ENCODE results near the gene VSIG10.
"Not testable (repeated sequence)": the region's sequence is repeated elsewhere in the genome, so short reads cannot be mapped to it uniquely, and the experiment has no call there.

The VSIG10 gene, protein sequence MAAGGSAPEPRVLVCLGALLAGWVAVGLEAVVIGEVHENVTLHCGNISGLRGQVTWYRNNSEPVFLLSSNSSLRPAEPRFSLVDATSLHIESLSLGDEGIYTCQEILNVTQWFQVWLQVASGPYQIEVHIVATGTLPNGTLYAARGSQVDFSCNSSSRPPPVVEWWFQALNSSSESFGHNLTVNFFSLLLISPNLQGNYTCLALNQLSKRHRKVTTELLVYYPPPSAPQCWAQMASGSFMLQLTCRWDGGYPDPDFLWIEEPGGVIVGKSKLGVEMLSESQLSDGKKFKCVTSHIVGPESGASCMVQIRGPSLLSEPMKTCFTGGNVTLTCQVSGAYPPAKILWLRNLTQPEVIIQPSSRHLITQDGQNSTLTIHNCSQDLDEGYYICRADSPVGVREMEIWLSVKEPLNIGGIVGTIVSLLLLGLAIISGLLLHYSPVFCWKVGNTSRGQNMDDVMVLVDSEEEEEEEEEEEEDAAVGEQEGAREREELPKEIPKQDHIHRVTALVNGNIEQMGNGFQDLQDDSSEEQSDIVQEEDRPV

GRCh38 chr12:118103601-118104382, at the start of gene VSIG10:
Gene VSIG10 (minus strand): TSS chr12:118104011. CDS start chr12:118103671, 340 bp downstream.
- peak; percentile 50 for DNase-seq

DNA sequence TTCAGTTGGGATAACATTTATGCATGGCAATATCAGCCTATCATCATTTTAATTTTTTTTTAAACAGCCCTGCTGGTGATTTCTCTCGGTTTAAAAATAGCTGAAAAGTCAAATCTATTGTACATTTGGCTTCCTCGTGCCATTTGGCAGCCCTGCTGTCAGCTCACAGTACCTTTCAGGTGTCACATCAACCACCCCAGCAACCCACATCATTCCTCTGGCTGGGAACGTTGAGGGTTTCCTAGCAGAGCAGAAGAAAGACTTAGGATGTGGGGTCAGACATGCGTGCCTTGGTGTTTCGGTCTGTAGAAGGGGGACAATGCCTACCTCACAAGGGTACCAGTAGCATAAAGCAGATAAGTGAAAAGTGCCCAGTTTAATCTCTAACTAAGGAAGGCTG, 47.9 kb upstream of the VSIG10 start:
- DNase-seq: no peak

DNA sequence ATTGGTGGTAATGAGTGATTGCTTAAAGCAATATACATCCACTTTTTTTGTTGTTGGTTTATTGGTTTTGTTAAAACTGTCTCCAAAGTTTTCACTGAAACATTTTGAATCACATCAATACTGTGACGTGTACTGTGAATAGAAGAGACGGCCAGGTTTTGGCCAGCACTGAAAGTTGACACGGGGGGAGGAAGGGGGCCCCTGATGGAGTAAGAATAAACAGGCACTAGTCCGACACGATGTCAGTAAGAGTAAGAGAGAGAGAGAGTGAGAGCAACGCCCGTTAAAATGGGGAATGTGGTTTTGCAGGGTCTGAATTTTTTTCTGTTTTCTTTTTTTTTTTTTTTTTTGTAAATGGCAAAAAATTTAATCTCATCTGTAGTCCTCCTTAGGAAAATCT, 46.8 kb upstream of the VSIG10 start:
- no peak for DNase-seq

DNA sequence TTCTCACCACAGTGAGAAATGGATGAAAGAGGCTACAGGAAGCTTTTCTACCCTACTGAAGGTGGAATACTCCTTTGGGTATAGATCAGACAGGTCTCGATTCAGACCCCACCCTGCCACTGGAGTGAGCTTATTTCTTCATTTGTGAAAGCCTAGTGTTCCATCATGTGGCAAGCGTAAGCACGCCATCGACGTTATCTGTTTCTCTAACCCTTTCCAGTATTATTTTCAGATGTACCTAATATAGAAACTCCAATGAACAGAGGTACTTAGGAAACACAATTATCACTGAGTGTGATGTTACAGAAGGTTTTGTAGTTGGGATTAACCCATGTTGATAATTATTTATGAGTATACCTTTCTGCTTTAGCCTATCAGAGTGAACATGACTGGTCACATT, 44.5 kb upstream of the VSIG10 start:
- DNase-seq: no peak

GRCh38 chr12:118145798-118146156, 42.0 kb upstream of the VSIG10 start:
- DNase-seq: no peak

- no peak for DNase-seq
These were observed 41.4 kb upstream of the VSIG10 start for GRCh38 chr12:118145113-118145797.

DNA sequence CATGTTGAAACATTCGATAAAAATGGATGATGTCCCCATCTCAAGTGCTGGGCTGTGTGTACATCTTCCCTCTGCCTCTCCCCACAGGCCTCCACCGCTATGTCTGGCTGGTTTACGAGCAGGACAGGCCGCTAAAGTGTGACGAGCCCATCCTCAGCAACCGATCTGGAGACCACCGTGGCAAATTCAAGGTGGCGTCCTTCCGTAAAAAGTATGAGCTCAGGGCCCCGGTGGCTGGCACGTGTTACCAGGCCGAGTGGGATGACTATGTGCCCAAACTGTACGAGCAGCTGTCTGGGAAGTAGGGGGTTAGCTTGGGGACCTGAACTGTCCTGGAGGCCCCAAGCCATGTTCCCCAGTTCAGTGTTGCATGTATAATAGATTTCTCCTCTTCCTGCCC, 40.7 kb upstream of the VSIG10 start:
- no peak for DNase-seq

DNA sequence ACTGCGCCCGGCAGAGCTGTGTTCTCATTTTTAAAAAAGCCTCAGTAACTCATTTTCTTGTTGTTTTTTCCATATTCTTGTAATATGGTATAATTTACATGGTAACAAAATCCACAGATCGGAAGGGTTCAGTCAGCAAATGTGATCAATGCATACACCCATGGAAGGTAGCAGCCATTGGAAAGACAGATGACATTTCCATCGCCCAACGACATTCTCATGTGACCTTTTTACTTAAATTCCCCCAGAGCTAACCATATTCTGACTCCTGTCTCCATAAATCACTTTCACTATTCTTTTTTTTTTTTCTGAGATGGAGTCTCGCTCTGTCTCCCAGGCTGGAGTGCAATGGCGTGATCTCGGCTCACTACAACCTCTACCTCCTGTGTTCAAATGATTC, 37.0 kb upstream of the VSIG10 start:
- DNase-seq: no peak

- DNase-seq: no peak
These were observed 33.4 kb upstream of the VSIG10 start for GRCh38 chr12:118137148-118137678.

- DNase-seq: no peak
These were observed 32.8 kb upstream of the VSIG10 start for GRCh38 chr12:118136559-118137003.

DNA sequence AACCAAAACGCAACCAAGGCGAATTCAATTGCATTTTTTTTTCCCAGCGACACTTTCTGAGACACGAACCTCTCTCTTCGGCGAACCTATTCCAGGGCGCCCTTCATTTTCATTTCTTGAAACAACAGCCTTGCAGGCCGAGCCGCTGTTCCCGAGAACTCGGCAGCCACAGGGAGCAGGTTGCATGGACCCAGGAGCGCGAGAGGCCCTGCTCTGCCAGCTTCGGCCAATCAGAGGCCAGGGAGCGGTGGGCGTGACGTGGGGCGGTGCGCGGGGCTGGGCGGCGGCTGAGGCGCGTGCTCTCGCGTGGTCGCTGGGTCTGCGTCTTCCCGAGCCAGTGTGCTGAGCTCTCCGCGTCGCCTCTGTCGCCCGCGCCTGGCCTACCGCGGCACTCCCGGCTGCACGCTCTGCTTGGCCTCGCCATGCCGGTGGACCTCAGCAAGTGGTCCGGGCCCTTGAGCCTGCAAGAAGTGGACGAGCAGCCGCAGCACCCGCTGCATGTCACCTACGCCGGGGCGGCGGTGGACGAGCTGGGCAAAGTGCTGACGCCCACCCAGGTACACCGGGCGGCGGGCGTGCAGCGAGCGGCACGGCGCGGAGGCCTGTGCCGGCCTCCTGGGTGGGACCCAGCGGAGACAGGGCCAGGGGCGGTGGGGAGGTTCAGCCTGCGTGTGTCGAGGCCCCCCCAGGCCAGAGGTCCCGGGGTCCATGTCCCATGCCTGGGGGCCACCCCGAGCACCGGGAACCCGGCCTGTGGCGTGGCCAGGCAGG, 32.2 kb upstream of the VSIG10 start, which contains the start of gene PEBP1:
Gene PEBP1 (plus strand): TSS at position 337 of the 771 bp plus-strand sequence. CDS start 86 bp downstream, at position 423.
- DNase-seq: peak; percentile 92

- DNase-seq: not testable (repeated sequence)
These were observed 25.6 kb upstream of the VSIG10 start for GRCh38 chr12:118129436-118129835.

GRCh38 chr12:118127867-118128266, 24.1 kb upstream of the VSIG10 start:
- no peak for DNase-seq

DNA sequence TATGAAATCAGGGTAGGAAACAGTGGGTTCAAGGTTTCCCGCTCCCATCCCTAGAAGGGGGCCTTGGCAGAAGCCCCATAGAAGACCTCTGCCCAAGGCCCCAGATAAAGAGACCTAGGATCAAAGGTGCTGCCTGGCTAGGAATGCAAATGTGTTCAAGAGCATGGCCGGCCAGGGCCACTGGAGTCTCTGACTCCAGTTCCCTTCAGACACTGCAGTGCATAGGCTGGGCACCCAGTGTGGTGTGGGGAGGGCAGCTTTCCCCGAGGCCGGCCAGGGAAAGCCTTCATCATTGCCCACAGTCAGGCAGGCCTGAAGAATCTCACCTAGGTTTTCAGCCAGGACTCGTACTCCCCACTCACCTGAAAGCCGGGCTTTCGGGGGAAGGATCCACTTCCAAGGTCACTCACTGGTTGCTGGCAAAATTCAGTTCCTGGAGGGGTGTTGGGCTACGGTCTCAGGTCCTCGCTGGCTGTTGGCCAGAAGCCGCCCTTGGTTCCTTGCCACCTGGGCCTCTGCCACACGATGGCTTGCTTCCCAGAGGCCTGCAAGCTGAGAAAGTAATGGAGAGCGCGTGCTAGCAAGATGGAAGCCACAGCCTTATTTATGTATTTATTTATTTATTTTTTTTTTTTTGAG, 22.4 kb upstream of the VSIG10 start:
- no peak for DNase-seq

DNA sequence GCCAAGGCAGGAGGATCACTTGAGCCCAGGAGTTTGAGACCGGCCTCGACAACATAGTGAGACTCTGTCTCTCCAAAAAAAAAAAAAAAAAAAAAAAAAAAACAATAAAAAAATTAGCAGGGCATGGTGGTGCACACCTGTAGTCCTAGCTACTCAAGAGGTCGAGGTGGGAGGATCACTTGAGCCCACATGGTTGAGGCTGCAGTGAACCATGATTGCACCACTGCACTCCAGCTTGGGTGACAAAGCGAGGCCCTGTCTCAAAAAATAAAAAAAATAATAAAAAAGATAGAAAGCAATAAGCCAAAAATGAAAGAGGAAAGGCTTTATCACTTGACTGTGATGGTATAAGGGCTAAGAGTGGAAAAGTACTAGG, 21.9 kb upstream of the VSIG10 start:
- no peak for DNase-seq

DNA sequence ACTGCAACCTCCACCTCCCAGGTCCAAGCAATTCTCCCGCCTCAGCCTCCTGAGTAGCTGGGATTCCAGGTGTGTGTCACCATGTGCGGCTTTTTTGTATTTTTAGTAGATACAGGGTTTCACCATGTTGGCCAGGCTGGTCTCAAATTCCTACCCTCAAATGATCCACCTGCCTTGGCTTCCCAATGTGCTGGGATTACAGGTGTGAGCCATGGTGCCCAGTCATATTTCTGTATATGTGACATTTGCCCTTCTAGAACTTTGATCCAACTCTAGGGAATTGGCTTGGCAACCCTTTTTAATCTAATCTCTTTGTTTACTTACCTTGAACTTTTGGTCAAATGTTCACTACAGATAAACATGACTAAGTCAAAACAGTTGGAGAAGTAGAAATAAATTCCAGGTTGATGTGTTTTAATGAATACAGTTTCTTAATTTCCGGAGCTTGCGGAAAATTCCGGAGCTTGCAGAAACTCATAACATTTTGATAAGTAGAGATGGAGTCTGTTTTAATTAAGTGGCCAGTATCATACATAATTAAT, 20.6 kb upstream of the VSIG10 start:
- DNase-seq: no peak

- no peak for DNase-seq
These were observed 18.5 kb upstream of the VSIG10 start for GRCh38 chr12:118122264-118122663.

DNA sequence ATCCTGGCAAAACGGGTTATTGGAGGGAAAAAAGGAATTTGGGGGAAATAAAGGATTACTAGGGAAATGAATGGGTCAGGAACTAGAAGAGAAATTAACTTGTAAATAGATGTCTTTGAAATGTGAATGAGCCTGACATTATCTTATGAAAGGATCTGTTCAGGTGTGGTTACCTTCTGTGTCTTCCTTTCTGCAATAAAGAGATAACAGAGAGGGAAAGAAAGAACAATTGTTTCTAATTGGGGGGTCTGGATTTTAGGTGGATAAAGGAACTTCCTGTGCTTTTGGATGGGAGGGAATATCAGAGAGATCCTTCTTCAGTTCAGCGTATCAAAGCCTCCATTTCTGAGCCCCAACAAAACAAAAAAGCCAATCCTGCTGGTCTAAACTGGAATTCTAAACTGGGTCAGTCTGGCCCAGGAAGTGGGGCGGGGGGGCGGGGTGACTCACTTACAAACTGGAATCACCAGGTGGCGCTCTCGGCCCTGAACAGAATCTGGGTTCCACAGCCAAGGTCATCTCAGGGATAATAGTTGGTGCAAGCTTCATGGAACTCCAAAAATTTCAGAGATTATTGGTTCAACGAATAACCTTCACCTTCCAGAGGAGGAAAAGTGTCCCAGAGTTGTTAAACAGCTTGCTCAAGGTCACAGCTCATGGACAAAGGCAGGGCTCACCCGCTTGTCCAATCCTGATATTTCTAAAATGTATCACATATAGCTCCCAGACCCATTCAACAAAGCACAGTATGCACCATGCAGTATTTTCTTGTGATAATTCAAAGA, 17.0 kb upstream of the VSIG10 start:
- peak; percentile 63 for DNase-seq

DNA sequence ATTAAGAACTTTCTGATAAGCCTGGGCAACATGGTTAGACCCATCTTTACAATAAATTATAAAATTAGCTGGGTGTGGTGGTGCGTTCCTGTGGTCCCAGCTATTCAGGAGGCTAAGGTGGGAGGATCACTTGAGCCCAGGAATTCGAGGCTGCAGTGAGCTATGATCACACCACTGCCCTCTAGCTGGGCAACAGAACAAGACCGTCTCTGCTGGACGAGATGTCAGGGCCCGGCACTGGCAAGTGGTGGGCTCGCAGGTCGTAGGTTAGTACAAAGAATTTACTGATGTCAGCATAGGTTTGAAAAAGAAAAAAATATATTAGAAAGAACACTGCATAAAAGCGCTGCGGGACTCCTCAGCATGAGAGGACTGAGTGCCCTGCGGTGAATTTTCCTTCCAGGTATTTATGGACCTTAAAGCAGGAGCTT, 15.7 kb upstream of the VSIG10 start:
- DNase-seq: no peak

GRCh38 chr12:118109088-118109487, 5.3 kb upstream of the VSIG10 start:
- DNase-seq: no peak

Data from SHP77 treated with DMSO at 0.1 percent for 48 hours (cell line).